ENCODE measurements around the gene CFAP92. TPM values are rescaled to one million over a fixed set of nuclear protein-coding genes. Genes with fewer than 3 reads are reported as not detected.

CFAP92 gene
- total and polyA plus RNA-seq, 2 donors (not counting 3 experiments of a cell fraction or from before 2014, with no cell fraction given), result 0.04 to 0.62 TPM

DNA sequence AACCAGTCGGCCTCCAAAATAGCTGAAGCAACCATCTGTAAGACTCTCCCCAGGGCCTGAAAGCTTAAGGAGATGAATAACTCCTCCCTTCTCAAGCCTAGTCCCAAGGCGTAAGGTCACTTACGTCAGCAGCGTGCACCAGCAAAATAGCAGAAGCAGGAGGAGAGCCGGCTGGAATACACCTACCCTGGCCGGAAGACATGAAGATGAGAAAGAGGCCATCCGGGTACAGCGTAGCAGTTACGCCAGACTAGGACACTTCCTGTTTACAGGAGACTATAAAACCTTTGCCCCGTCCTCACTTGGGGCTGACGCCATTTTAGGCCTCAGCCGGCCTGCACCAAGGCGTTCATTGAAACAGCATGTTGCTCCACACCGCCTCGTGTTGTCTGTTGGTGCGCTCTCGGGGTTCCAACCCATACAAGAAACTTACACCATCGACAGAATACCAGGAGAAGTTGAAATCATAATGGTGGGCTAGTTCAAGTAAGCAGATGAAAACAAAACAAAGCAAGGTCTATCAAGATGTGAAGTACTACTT lies 2.5 kb downstream of the CFAP92 start:
- no peaks in the 10 kb centered on the region for H3K27me3 ChIP-seq (ENCODE audit: control insufficient read depth in 2 of 2, insufficient read depth in 2 of 2, low read length in 2 of 2)
- no peak overlapping the region for H3K27ac ChIP-seq (ENCODE audit: insufficient read depth, low read depth, low read length)
- H3K4me1 ChIP-seq (ENCODE audit: control insufficient read depth, extremely low read depth, insufficient read depth, low read length), result peaks cover 6% of the 10 kb centered on the region
- H4K20me1 ChIP-seq (replicated peaks; ENCODE audit: control insufficient read depth, extremely low read depth, insufficient read depth, low read length), result no peaks in the 10 kb centered on the region
- H2AFZ ChIP-seq (ENCODE audit: low read depth, low read length), result no peak overlapping the region
- BruUV-seq (replicated peaks), result no TSS peak
- dilution Hi-C loops (cut with MboI; ENCODE audit: extremely low pct_ligation_motif_present, low sequenced_read_pairs), result no loop called here
- no peaks in the 10 kb centered on the region for H3K9me3 ChIP-seq (replicated peaks; ENCODE audit: control insufficient read depth, insufficient read depth, low read length)
- TF ChIP-seq POLR2AphosphoS5 (IDR thresholded peaks at IDR 0.05; ENCODE audit: insufficient read depth, low read depth, low read length), result no peak
- TF ChIP-seq, protein P1, sequence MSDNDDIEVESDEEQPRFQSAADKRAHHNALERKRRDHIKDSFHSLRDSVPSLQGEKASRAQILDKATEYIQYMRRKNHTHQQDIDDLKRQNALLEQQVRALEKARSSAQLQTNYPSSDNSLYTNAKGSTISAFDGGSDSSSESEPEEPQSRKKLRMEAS (IDR thresholded peaks at IDR 0.05; ENCODE audit: insufficient read depth, insufficient read length), result no peak
- no peak for TF ChIP-seq FOS (IDR thresholded peaks at IDR 0.05; ENCODE audit: borderline replicate concordance, insufficient read depth, low read length)
- TF ChIP-seq JUN (IDR thresholded peaks at IDR 0.05; ENCODE audit: borderline replicate concordance, insufficient read depth, insufficient read length, low read depth), result no peak
- no peak for TF ChIP-seq POLR2A (IDR thresholded peaks at IDR 0.05; ENCODE audit: low read depth, low read length)
- TF ChIP-seq, protein P2, sequence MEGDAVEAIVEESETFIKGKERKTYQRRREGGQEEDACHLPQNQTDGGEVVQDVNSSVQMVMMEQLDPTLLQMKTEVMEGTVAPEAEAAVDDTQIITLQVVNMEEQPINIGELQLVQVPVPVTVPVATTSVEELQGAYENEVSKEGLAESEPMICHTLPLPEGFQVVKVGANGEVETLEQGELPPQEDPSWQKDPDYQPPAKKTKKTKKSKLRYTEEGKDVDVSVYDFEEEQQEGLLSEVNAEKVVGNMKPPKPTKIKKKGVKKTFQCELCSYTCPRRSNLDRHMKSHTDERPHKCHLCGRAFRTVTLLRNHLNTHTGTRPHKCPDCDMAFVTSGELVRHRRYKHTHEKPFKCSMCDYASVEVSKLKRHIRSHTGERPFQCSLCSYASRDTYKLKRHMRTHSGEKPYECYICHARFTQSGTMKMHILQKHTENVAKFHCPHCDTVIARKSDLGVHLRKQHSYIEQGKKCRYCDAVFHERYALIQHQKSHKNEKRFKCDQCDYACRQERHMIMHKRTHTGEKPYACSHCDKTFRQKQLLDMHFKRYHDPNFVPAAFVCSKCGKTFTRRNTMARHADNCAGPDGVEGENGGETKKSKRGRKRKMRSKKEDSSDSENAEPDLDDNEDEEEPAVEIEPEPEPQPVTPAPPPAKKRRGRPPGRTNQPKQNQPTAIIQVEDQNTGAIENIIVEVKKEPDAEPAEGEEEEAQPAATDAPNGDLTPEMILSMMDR (IDR thresholded peaks at IDR 0.05; ENCODE audit: extremely low read depth in 1 of 2, insufficient read depth in 1 of 2, low read depth in 1 of 2, low read length in 2 of 2), result no peak
- no peak for TF ChIP-seq EZH2 (IDR thresholded peaks at IDR 0.05; ENCODE audit: borderline replicate concordance, low read depth, low read length, severe bottlenecking)
- no peak for TF ChIP-seq GATA2 (IDR thresholded peaks at IDR 0.05; ENCODE audit: insufficient read depth, insufficient read length, low read depth, low read length)
- no peak for TF ChIP-seq MYC (IDR thresholded peaks at IDR 0.05; ENCODE audit: low read depth, low read length)
- H3K9ac ChIP-seq (replicated peaks; ENCODE audit: extremely low read depth, insufficient read depth, low read length), result no peak overlapping the region
- DNase-seq (ENCODE audit: low read depth, low spot score) (no peak), FAIRE-seq (no peak)
- no peak overlapping the region for H3K4me3 ChIP-seq (replicated peaks in 1 of 3; ENCODE audit: insufficient read depth in 1 of 3, low read depth in 1 of 3, low read length in 3 of 3)
- H3K4me2 ChIP-seq (ENCODE audit: insufficient read depth, low read length), result no peak overlapping the region
- H3K79me2 ChIP-seq (ENCODE audit: control insufficient read depth, insufficient read depth, low read length), result no peaks in the 10 kb centered on the region
- ChIA-PET POLR2A (no interaction called here), CTCF (interaction anchor here (1.2 kb wide), 1 partner anchor 25 kb away, joined by 3 read pairs; no protein-coding TSS in a partner anchor)
- no peaks in the 10 kb centered on the region for H3K36me3 ChIP-seq (ENCODE audit: control insufficient read depth in 2 of 2, extremely low read depth in 1 of 2, insufficient read depth in 2 of 2, low read length in 2 of 2)
- no peaks in the 10 kb centered on the region for H3K9me1 ChIP-seq (replicated peaks; ENCODE audit: control insufficient read depth, extremely low read depth, insufficient read depth, low read length)
- intact Hi-C loops (cut with micrococcal nuclease), result no loop called here
